Lung microvascular endothelial cell (primary cell): ENCODE data around the gene CACNA1C. TPM values are rescaled to one million over a fixed set of nuclear protein-coding genes. Genes with fewer than 3 reads are reported as not detected.
"Not testable (repeated sequence)": the region's sequence is repeated elsewhere in the genome, so short reads cannot be mapped to it uniquely, and the experiment has no call there.

Source experiments
- DNase-seq, 2 donors: peaks; one replicate each; pipeline versions ENCODE4 v3.0.0 to v3.0.0-alpha.2; 2010; ENCODE audit warnings: low read depth in 2 of 2
- total RNA-seq: library from RNA; depleted of rRNA; stranded (reverse); fragments of >200 nt; gene quantifications from 2 replicates; pipeline ENCODE4 v1.2.1, GENCODE V29; 2014

The CACNA1C gene
- total RNA-seq, 1 donor from 2014 or later = under 0.01 TPM

- no peak for DNase-seq
Measured at GRCh38 chr12:2074792-2075191, 22.0 kb downstream of the CACNA1C start.

GRCh38 chr12:2075508-2076195, 22.9 kb downstream of the CACNA1C start:
- no peak for DNase-seq

- DNase-seq = no peak
Measured at GRCh38 chr12:2076196-2076570, 23.4 kb downstream of the CACNA1C start.

GRCh38 chr12:2076728-2077127, 23.9 kb downstream of the CACNA1C start:
- no peak for DNase-seq

GRCh38 chr12:2080604-2081003, 27.8 kb downstream of the CACNA1C start:
- DNase-seq = no peak

GRCh38 chr12:2082321-2082720, 29.5 kb downstream of the CACNA1C start:
- DNase-seq = no peak

GRCh38 chr12:2083008-2083407, 30.2 kb downstream of the CACNA1C start:
- no peak for DNase-seq

- no peak for DNase-seq
Measured at GRCh38 chr12:2083561-2083960, 30.8 kb downstream of the CACNA1C start.

GRCh38 chr12:2084553-2085296, 31.9 kb downstream of the CACNA1C start:
- no peak for DNase-seq

- no peak for DNase-seq
Measured at GRCh38 chr12:2092354-2092753, 39.6 kb downstream of the CACNA1C start.

- DNase-seq = no peak
Measured at GRCh38 chr12:2092890-2093289, 40.1 kb downstream of the CACNA1C start.

- no peak for DNase-seq
Measured at GRCh38 chr12:2094597-2094996, 41.8 kb downstream of the CACNA1C start.

GRCh38 chr12:2095878-2096277, 43.1 kb downstream of the CACNA1C start:
- DNase-seq = no peak

GRCh38 chr12:2097617-2098016, 44.8 kb downstream of the CACNA1C start:
- DNase-seq = no peak

- no peak for DNase-seq
Measured at GRCh38 chr12:2098852-2099251, 46.1 kb downstream of the CACNA1C start.

- no peak for DNase-seq
Measured at GRCh38 chr12:2099595-2099994, 46.8 kb downstream of the CACNA1C start.

GRCh38 chr12:2101359-2101758, 48.6 kb downstream of the CACNA1C start:
- no peak for DNase-seq

- no peak for DNase-seq
Measured at GRCh38 chr12:2101771-2102170, 49.0 kb downstream of the CACNA1C start.

GRCh38 chr12:2102736-2103135, 49.9 kb downstream of the CACNA1C start:
- DNase-seq = not testable (repeated sequence)

- DNase-seq = not testable (repeated sequence)
Measured at GRCh38 chr12:2105387-2105786, 52.6 kb downstream of the CACNA1C start.

- no peak for DNase-seq
Measured at GRCh38 chr12:2108166-2108565, 55.4 kb downstream of the CACNA1C start.

- no peak for DNase-seq
Measured at GRCh38 chr12:2108975-2109671, 56.3 kb downstream of the CACNA1C start.

GRCh38 chr12:2110127-2110526, 57.3 kb downstream of the CACNA1C start:
- no peak for DNase-seq
